Parathyroid adenoma (tissue), 2 donors: ENCODE results near the gene SPATA4.
A peak's percentile ranks its signal among the peaks of the same experiment; 100 is the strongest.

Experiments used
- H2AFZ ChIP-seq: fragments of 300-600 bp; sonication (generic); one replicate; pipeline ENCODE4 v1.7.0; 2017; ENCODE audit warnings: antibody characterized with exemption, mild to moderate bottlenecking
- H3K27ac ChIP-seq: fragments of 300-600 bp; sonication (generic); one replicate; pipeline ENCODE4 v1.7.0; 2017
- H3K27me3 ChIP-seq: fragments of 300-600 bp; sonication (generic); one replicate; pipeline ENCODE4 v1.7.0; 2017; ENCODE audit warnings: low read length; ENCODE audit not compliant: control insufficient read depth, insufficient read depth
- H3K36me3 ChIP-seq: fragments of 300-600 bp; sonication (generic); one replicate; pipeline ENCODE4 v1.7.0; 2017; ENCODE audit warnings: low read length; ENCODE audit not compliant: control insufficient read depth, insufficient read depth
- H3K4me1 ChIP-seq: fragments of 300-600 bp; sonication (generic); one replicate; pipeline ENCODE4 v1.7.0; 2017; ENCODE audit warnings: control low read depth
- H3K4me2 ChIP-seq: fragments of 300-600 bp; sonication (generic); one replicate; pipeline ENCODE4 v1.7.0; 2017; ENCODE audit warnings: low read length
- H3K4me3 ChIP-seq: fragments of 300-600 bp; sonication (generic); one replicate; pipeline ENCODE4 v1.7.0; 2017; ENCODE audit warnings: low read depth, low read length
- H3K79me2 ChIP-seq: fragments of 300-600 bp; sonication (generic); one replicate; pipeline ENCODE4 v1.7.0; 2017; ENCODE audit warnings: control low read depth
- H3K9ac ChIP-seq: fragments of 300-600 bp; sonication (generic); one replicate; pipeline ENCODE4 v1.7.0; 2017; ENCODE audit warnings: mild to moderate bottlenecking
- H3K9me3 ChIP-seq: fragments of 300-600 bp; sonication (generic); one replicate; pipeline ENCODE4 v1.7.0; 2017; ENCODE audit warnings: low read length; ENCODE audit not compliant: control insufficient read depth
- TF ChIP-seq, protein P1 (sequence below): fragments of 300-600 bp; sonication (generic); IDR thresholded peaks from one replicate; pipeline ENCODE4 v1.7.0; 2017; ENCODE audit warnings: antibody characterized with exemption, mild to moderate bottlenecking
- donor health status: primary hyperparathyroidism.

SPATA4 gene

DNA sequence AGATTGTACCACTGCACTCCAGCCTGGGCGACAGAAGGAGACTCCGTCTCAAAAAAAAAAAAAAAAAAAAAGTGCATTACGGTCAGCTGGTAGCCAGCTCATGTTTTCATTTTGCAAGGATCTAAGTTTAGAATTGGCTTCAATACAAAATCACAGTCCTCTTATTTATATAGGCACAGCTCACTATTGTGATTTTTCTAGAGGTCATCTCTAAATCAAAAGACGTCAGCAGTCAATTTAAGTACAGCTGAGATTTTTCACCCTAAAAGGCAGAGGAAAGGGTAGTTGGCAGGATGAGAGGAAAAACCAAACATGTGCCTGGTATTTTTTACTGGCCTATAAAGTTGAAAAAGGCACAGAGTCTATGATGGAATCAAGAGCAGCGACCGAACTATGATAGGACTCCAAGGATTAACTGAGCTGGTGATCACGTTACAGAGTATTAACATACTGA lies 42.8 kb upstream of the SPATA4 start:
- Histone ChIP-seq H3K79me2 (no peaks in the 10 kb centered on the region), H3K9ac (no peak overlapping the region), H3K4me2 (no peak overlapping the region), H3K9me3 (no peaks in the 10 kb centered on the region), H3K4me1 (no peaks in the 10 kb centered on the region), H2AFZ (peak overlapping the region; percentile 38), H3K27ac (no peak overlapping the region), H3K27me3 (no peaks in the 10 kb centered on the region), H3K36me3 (no peaks in the 10 kb centered on the region), H3K4me3 (no peak overlapping the region)
- TF ChIP-seq, protein P1, sequence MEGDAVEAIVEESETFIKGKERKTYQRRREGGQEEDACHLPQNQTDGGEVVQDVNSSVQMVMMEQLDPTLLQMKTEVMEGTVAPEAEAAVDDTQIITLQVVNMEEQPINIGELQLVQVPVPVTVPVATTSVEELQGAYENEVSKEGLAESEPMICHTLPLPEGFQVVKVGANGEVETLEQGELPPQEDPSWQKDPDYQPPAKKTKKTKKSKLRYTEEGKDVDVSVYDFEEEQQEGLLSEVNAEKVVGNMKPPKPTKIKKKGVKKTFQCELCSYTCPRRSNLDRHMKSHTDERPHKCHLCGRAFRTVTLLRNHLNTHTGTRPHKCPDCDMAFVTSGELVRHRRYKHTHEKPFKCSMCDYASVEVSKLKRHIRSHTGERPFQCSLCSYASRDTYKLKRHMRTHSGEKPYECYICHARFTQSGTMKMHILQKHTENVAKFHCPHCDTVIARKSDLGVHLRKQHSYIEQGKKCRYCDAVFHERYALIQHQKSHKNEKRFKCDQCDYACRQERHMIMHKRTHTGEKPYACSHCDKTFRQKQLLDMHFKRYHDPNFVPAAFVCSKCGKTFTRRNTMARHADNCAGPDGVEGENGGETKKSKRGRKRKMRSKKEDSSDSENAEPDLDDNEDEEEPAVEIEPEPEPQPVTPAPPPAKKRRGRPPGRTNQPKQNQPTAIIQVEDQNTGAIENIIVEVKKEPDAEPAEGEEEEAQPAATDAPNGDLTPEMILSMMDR, result no peak

DNA sequence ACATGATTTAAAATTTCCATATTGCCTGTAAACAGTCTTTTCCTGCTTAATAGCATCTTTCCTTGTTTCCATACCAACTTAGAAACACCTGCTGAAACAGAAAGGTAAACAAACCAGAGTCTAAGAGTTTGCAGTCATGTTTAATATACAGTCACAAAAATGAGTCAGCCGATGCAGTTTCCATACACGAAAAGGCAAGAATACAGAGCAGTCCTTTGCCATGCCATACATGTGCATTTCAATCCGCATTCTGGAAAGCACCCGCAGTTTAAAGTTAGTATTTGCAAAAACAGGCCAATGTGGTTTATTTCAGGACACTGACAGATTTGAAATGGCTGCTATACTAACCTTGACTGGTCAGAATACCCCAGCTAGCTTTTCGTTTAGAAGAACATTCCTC lies 41.6 kb upstream of the SPATA4 start:
- H3K4me3 ChIP-seq, result no peak overlapping the region
- no peaks in the 10 kb centered on the region for H3K36me3 ChIP-seq
- H2AFZ ChIP-seq, result no peak overlapping the region
- H3K9me3 ChIP-seq, result no peaks in the 10 kb centered on the region
- H3K27ac ChIP-seq, result no peak overlapping the region
- no peaks in the 10 kb centered on the region for H3K4me1 ChIP-seq
- H3K9ac ChIP-seq, result no peak overlapping the region
- H3K27me3 ChIP-seq, result no peaks in the 10 kb centered on the region
- TF ChIP-seq, protein P1, result no peak
- no peak overlapping the region for H3K4me2 ChIP-seq
- no peaks in the 10 kb centered on the region for H3K79me2 ChIP-seq

DNA sequence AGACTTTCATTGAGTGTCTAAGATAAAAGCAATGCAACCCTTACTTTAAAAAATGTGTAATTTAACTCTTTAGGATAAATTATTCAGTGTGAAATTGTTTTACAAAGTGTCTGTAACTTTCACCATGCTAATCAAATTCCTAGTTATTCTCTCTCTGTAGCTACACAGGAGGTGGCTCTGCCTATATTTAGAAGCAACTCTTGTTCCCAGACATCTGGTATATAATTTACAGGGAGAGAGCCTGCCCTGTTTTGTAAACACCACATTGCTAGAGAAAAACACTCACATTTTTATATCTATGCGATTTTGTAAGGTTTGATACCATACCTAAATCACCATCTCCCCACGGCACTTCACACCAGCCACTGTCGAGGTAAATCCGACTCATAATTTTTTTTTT lies 35.5 kb upstream of the SPATA4 start:
- H3K27ac ChIP-seq, result no peak overlapping the region
- no peak overlapping the region for H2AFZ ChIP-seq
- TF ChIP-seq, protein P1, result no peak
- no peaks in the 10 kb centered on the region for H3K9me3 ChIP-seq
- no peak overlapping the region for H3K4me3 ChIP-seq
- H3K4me2 ChIP-seq, result no peak overlapping the region
- no peaks in the 10 kb centered on the region for H3K27me3 ChIP-seq
- no peaks in the 10 kb centered on the region for H3K4me1 ChIP-seq
- no peaks in the 10 kb centered on the region for H3K36me3 ChIP-seq
- no peaks in the 10 kb centered on the region for H3K79me2 ChIP-seq
- no peak overlapping the region for H3K9ac ChIP-seq

DNA sequence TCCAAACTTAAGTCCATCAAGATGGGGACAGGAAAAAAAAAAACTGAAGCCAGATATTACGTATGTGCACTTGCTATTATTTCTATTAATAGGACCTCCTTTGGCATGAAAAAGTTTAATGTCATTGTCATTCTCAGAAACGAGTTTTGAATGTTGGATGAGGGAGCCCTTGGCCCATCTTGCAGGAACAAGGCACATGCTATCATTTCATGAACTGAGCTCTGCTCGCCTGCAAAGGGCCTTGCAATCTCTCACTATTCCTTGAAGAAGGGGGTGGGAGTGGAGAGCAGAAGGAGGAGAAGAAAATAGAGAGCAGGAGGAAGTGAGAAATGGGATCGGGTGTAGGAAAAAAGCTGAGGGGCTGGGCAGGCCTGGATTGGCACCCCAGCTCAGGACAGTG lies 34.3 kb upstream of the SPATA4 start:
- no peaks in the 10 kb centered on the region for H3K79me2 ChIP-seq
- no peaks in the 10 kb centered on the region for H3K27me3 ChIP-seq
- H3K4me2 ChIP-seq, result no peak overlapping the region
- H3K36me3 ChIP-seq, result no peaks in the 10 kb centered on the region
- H2AFZ ChIP-seq, result no peak overlapping the region
- no peak overlapping the region for H3K4me3 ChIP-seq
- TF ChIP-seq, protein P1, result no peak
- no peak overlapping the region for H3K9ac ChIP-seq
- H3K27ac ChIP-seq, result no peak overlapping the region
- no peaks in the 10 kb centered on the region for H3K4me1 ChIP-seq
- H3K9me3 ChIP-seq, result no peaks in the 10 kb centered on the region

DNA sequence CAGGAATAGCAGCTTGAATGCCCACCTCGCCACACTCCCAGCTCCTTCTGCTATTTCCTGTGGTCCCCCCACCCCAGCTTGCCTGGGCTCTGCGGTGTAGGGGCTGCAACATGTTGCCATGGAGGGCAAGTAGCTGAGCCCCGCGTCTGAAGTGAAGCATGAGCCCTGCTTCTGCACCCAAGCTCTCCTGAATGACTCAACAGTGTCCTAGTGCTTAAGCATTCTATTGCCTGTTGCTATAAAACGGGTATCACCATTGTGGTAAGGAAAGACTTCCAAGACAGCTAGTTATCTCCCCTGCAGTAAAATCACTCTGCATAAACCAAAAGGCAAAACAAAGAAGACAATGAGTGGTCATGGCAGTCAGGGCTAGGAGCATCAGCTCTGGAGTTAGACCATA lies 31.4 kb upstream of the SPATA4 start:
- TF ChIP-seq, protein P1, result no peak
- H3K4me3 ChIP-seq, result no peak overlapping the region
- no peak overlapping the region for H3K9ac ChIP-seq
- no peaks in the 10 kb centered on the region for H3K27me3 ChIP-seq
- no peaks in the 10 kb centered on the region for H3K9me3 ChIP-seq
- H3K27ac ChIP-seq, result no peak overlapping the region
- no peaks in the 10 kb centered on the region for H3K4me1 ChIP-seq
- H2AFZ ChIP-seq, result no peak overlapping the region
- no peak overlapping the region for H3K4me2 ChIP-seq
- H3K79me2 ChIP-seq, result no peaks in the 10 kb centered on the region
- H3K36me3 ChIP-seq, result no peaks in the 10 kb centered on the region
